ENCODE data around the gene SELENOW. TPM values are rescaled to one million over a fixed set of nuclear protein-coding genes. Genes with fewer than 3 reads are reported as not detected.

Gene SELENOW
- total RNA-seq, 4 donors from 2014 or later: 185 to 477 (median 324) TPM

DNA sequence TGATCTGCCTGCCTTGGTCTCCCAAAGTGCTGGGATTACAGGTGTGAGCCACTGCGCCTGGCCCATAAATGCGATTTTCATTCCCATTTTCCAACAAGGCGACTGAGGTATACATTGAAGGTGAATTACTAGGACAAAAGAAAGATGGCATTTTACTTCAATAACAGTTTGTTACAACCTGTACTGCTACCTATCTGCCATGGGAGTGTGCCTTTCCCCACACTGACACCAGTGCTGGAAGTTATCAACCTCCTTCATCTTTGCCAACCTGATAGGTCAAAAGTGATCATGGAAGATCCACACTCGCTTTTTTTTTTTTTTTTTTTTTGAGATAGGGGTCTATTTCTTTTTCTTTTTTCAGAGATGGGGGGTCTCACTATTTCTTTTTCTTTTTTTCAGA, 54.2 kb downstream of the SELENOW start:
- H3K9me3 ChIP-seq: no peaks in the 10 kb centered on the region
- H3K27me3 ChIP-seq: peaks cover 0 to 35% (median 0%) of the 10 kb centered on the region in 4 donors
- no peak for DNase-seq
- no peak overlapping the region for H3K27ac ChIP-seq
- TF ChIP-seq, protein P1, sequence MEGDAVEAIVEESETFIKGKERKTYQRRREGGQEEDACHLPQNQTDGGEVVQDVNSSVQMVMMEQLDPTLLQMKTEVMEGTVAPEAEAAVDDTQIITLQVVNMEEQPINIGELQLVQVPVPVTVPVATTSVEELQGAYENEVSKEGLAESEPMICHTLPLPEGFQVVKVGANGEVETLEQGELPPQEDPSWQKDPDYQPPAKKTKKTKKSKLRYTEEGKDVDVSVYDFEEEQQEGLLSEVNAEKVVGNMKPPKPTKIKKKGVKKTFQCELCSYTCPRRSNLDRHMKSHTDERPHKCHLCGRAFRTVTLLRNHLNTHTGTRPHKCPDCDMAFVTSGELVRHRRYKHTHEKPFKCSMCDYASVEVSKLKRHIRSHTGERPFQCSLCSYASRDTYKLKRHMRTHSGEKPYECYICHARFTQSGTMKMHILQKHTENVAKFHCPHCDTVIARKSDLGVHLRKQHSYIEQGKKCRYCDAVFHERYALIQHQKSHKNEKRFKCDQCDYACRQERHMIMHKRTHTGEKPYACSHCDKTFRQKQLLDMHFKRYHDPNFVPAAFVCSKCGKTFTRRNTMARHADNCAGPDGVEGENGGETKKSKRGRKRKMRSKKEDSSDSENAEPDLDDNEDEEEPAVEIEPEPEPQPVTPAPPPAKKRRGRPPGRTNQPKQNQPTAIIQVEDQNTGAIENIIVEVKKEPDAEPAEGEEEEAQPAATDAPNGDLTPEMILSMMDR (IDR thresholded peaks at IDR 0.05): no peak
- no peak for TF ChIP-seq POLR2A (IDR thresholded peaks at IDR 0.05)
- intact Hi-C loops (cut with DNase I): no loop called here
- WGBS, 2 donors: 76 to 88% methylated on average over 4 of the region's 4 CpGs
- H3K4me3 ChIP-seq: no peak overlapping the region
- no peaks in the 10 kb centered on the region for H3K36me3 ChIP-seq
- no peaks in the 10 kb centered on the region for H3K4me1 ChIP-seq

Small RNAs within 50 kb of the gene (small RNA-seq; reads per million reads assigned to genes)
- 0 reads per million in 4 donors for gene AC008745.1
- gene SNORD23: 0 reads per million in 4 donors

Other genes with a start within 250 kb of the SELENOW start
- under 1 TPM in 1 of 4 donors, not detected in 3; 0.04 TPM for gene ZNF541, start 205.6 kb upstream of the SELENOW start, total RNA-seq
- 10 to 100 TPM in 1 of 4 donors, 1 to 10 TPM in 3; 1.1 to 17.5 (median 7.0) TPM for gene BICRA, start 169.6 kb upstream of the SELENOW start, total RNA-seq
- 10 to 100 TPM; 34.8 to 50.7 (median 39.2) TPM for gene EHD2, start 65.3 kb upstream of the SELENOW start, total RNA-seq
- 100 to 1,000 TPM; 118 to 522 (median 268) TPM for gene NOP53, start 33.2 kb upstream of the SELENOW start, total RNA-seq
- not detected for gene TPRX1, start 25.8 kb downstream of the SELENOW start, total RNA-seq
- not detected for gene CRX, start 43.2 kb downstream of the SELENOW start, total RNA-seq
- gene TPRX2, start 80.5 kb downstream of the SELENOW start, total RNA-seq: not detected
- not detected for gene SULT2A1, start 107.6 kb downstream of the SELENOW start, total RNA-seq
- gene BSPH1, start 213.5 kb downstream of the SELENOW start, total RNA-seq: not detected
- not detected for gene ELSPBP1, start 215.9 kb downstream of the SELENOW start, total RNA-seq

Measured in esophagus squamous epithelium (tissue), 5 donors.